Osteocyte (in vitro differentiated cells): ENCODE measurements around the gene PLSCR4. TPM values are rescaled to one million over a fixed set of nuclear protein-coding genes. Genes with fewer than 3 reads are reported as not detected.

Source experiments
- DNase-seq: peaks from one replicate; pipeline ENCODE4 v3.0.0; 2021; ENCODE audit warnings: mixed read lengths; ENCODE audit not compliant: unreplicated experiment; ENCODE audit errors: extremely low spot score
- H3K27ac Mint-ChIP-seq: one replicate; pipeline ENCODE4 v1.8.0; 2021; ENCODE audit warnings: mild to moderate bottlenecking, mixed read lengths; ENCODE audit not compliant: unreplicated experiment
- H3K27me3 Mint-ChIP-seq: one replicate; pipeline ENCODE4 v1.8.0; 2021; ENCODE audit warnings: mixed read lengths; ENCODE audit not compliant: unreplicated experiment
- H3K36me3 Mint-ChIP-seq: one replicate; pipeline ENCODE4 v1.8.0; 2021; ENCODE audit warnings: mixed read lengths; ENCODE audit not compliant: unreplicated experiment
- H3K4me1 Mint-ChIP-seq: one replicate; pipeline ENCODE4 v1.8.0; 2021; ENCODE audit warnings: mixed read lengths; ENCODE audit not compliant: unreplicated experiment
- H3K4me3 Mint-ChIP-seq: one replicate; pipeline ENCODE4 v1.8.0; 2021; ENCODE audit warnings: mild to moderate bottlenecking, moderate library complexity, mixed read lengths; ENCODE audit not compliant: unreplicated experiment
- H3K9me3 Mint-ChIP-seq: one replicate; pipeline ENCODE4 v1.8.0; 2021; ENCODE audit warnings: mixed read lengths; ENCODE audit not compliant: unreplicated experiment
- CTCF ChIP-seq: fragments of 200-600 bp; sonication (generic); IDR thresholded peaks from 2 replicates; pipeline ENCODE4 v1.5.0; 2021; ENCODE audit warnings: antibody characterized with exemption, mild to moderate bottlenecking, moderate library complexity
- total RNA-seq: library from RNA; stranded (reverse); gene quantifications from 2 replicates; pipeline ENCODE4 v1.2.1, GENCODE V29; 2021

PLSCR4 gene
- total RNA-seq, 1 donor from 2014 or later: 44.3 TPM

- Mint-ChIP-seq H3K36me3 (no peaks in the 10 kb centered on the region), H3K27ac (peak overlapping the region; percentile 94), H3K9me3 (no peaks in the 10 kb centered on the region), H3K27me3 (no peaks in the 10 kb centered on the region), H3K4me3 (peak overlapping the region; percentile 20), H3K4me1 (peaks cover 70% of the 10 kb centered on the region)
- peak; percentile 17 for TF ChIP-seq CTCF
- DNase-seq: no peak
These were observed 87.3 kb downstream of the PLSCR4 start for GRCh38 chr3:146163584-146163983.

GRCh38 chr3:146162561-146162960 lies 88.3 kb downstream of the PLSCR4 start:
- Mint-ChIP-seq H3K27ac (peak overlapping the region; percentile 94), H3K27me3 (no peaks in the 10 kb centered on the region), H3K4me3 (peak overlapping the region; percentile 80), H3K36me3 (no peaks in the 10 kb centered on the region), H3K4me1 (peaks cover 78% of the 10 kb centered on the region), H3K9me3 (no peaks in the 10 kb centered on the region)
- no peak for TF ChIP-seq CTCF
- no peak for DNase-seq

DNA sequence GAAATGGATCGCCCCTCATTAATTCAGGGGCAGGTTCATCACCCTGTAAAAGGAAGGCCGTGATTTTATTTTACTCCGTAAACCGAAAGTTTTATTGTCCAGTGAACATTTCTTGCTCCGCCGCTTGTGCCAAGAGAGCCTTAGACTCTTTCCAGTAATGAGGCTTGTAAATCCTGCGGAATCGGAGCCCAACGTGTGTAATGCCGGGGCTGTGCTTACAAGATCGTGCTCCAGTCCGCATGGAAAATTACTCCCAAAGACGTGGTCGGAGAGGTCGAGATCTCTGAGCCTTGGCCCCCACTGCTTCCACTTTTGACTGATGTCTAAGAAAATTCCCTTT lies 89.3 kb downstream of the PLSCR4 start:
- DNase-seq: no peak
- peaks cover 78% of the 10 kb centered on the region for H3K4me1 Mint-ChIP-seq

GRCh38 chr3:146160964-146161662 lies 89.8 kb downstream of the PLSCR4 start, which contains the start of gene PLOD2:
Gene PLOD2, minus strand, starts transcription at chr3:146161184. Its CDS starts 195 bp downstream, at chr3:146160989.
- DNase-seq: peak; percentile 94
- H3K27ac Mint-ChIP-seq: peak within 1 kb of the TSS; percentile 94
- no peak for TF ChIP-seq CTCF
- peaks cover 77% of the 10 kb centered on the region for H3K4me1 Mint-ChIP-seq
- no peaks in the 10 kb centered on the region for H3K9me3 Mint-ChIP-seq
- H3K4me3 Mint-ChIP-seq: peak within 1 kb of the TSS; percentile 85
- no peaks in the 10 kb centered on the region for H3K27me3 Mint-ChIP-seq
- H3K36me3 Mint-ChIP-seq: no peaks in the 10 kb centered on the region

More for the DNA sequence above, 89.3 kb downstream of the PLSCR4 start:
- Mint-ChIP-seq H3K27ac (peak overlapping the region; percentile 94), H3K4me3 (peak overlapping the region; percentile 80), H3K27me3 (no peaks in the 10 kb centered on the region), H3K36me3 (no peaks in the 10 kb centered on the region), H3K9me3 (no peaks in the 10 kb centered on the region)
- no peak for TF ChIP-seq CTCF

- Mint-ChIP-seq H3K9me3 (no peaks in the 10 kb centered on the region), H3K4me3 (peak overlapping the region; percentile 85), H3K27ac (peak overlapping the region; percentile 94), H3K27me3 (no peaks in the 10 kb centered on the region), H3K36me3 (no peaks in the 10 kb centered on the region), H3K4me1 (peaks cover 76% of the 10 kb centered on the region)
- peak; percentile 69 for TF ChIP-seq CTCF
- peak; percentile 88 for DNase-seq
These were observed 90.5 kb downstream of the PLSCR4 start for GRCh38 chr3:146160321-146160963.
